ENCODE results near the gene IFT81.
"Not testable (repeated sequence)": the region's sequence is repeated elsewhere in the genome, so short reads cannot be mapped to it uniquely, and the experiment has no call there.

IFT81 gene

GRCh38 chr12:110247340-110248095 lies 123.4 kb downstream of the IFT81 start:
- no peak for DNase-seq (ENCODE audit: low spot score)

DNA sequence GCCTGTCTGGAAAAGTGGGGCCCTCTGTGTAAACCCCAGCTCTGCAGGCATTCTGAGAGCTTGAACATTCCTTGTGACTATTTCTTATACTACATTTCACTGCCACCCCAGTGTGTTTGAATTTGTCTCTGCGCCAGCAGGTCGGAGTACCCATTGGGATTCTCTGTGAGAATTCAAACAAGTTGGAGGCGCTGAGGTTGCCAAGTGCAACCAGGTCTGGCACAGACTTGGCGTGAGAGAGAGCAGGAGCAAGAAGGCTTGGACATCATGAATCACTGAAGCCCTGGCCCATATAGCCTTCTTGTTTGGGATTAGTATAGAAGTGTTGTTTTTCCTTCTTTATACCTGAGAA lies 123.9 kb downstream of the IFT81 start:
- no peak for DNase-seq (ENCODE audit: low spot score)

GRCh38 chr12:110249105-110249504 lies 124.9 kb downstream of the IFT81 start:
- DNase-seq (ENCODE audit: low spot score): no peak

- no peak for DNase-seq (ENCODE audit: low spot score)
Measured at GRCh38 chr12:110249716-110250225, 125.6 kb downstream of the IFT81 start.

DNA sequence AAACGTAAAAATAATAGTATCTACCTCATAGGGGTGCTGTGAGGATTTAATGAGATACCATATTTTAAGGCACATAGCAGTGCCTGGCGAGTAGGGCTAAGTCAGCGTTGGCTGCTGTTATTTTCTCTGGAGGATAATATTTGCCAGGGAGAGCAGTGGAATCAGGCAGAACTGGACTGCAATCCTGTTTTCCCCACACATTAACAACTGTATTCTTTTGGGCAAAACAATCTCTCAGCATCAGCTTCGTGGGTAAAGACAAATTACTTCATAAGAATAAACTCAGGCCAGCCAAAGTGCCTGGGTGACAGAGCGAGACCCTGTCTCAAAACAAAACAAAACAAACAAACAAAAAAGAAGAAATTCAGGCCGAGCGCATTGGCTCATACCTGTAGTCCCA lies 127.2 kb downstream of the IFT81 start:
- no peak for DNase-seq (ENCODE audit: low spot score)

DNA sequence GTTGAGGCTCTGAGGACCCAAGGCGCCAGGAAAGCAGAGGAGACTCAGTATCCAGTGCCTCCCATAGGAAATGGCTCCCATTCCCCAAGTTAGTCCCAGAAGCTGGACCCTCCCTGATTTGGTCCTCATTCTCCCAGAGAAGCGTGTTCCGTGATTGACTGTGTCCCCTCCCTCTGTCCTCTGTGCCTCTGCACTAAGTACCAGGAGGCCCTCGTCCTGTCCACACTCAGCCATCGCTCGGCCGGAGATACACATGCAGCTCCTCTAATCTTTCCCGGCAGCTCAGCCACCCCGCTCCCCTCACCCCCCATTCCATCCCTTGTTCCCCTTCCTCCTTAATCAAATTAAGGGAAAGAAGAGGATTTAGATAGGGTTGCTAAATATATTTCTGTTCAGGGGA lies 128.6 kb downstream of the IFT81 start:
- DNase-seq (ENCODE audit: low spot score): no peak

- DNase-seq (ENCODE audit: low spot score): no peak
Measured at GRCh38 chr12:110253176-110253575, 129.0 kb downstream of the IFT81 start.

DNA sequence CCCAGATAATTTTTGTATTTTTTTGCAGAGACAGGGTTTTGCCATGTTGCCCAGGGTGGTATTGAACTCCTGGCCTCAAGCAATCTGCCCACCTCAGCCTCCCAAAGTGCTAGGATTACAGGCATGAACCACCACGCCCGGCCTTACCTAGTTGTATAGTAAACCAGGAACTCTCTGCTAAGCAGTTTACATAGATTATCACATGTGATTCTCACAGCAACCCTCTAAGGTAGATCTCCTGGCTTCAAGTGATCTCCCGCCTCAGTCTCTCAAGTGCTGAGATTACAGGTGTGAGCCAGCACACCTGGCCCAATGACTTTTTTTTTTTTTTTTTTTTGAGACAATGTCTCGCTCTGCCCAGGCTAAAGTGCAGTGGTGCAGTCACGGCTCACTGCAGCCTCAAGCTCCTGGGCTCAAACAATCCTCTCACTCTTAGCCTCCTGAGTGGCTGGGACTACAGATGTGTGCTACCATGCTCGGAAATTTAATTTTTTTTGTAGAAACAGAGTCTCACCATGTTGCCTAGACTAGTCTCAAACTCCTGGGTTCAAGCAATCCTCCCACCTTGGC lies 130.9 kb downstream of the IFT81 start:
- no peak for DNase-seq (ENCODE audit: low spot score)

DNA sequence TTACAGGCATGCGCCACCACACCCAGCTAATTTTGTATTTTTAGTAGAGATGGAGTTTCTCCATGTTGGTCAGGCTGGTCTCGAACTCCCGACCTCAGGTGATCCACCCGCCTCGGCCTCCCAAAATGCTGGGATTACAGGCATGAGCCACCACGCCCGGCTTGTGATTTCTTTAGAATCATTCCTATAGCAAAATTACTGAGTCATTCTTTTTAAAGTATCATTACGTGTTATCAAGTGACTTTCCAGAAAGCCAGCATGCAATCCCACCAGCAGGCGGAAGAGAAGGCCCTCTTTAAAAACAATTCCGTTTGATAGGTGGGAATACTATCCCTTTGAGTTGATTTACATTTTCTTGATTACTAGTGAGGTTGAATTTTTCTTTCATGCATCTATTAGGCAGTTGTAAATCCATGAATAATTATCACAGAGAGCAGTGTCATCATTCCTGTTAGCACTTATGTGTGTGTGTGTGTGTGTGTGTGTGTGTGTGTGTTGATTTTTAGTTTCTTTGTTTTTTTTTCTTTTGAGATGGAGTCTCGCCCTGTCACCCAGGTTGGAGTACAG lies 131.8 kb downstream of the IFT81 start:
- DNase-seq (ENCODE audit: low spot score): not testable (repeated sequence)

DNA sequence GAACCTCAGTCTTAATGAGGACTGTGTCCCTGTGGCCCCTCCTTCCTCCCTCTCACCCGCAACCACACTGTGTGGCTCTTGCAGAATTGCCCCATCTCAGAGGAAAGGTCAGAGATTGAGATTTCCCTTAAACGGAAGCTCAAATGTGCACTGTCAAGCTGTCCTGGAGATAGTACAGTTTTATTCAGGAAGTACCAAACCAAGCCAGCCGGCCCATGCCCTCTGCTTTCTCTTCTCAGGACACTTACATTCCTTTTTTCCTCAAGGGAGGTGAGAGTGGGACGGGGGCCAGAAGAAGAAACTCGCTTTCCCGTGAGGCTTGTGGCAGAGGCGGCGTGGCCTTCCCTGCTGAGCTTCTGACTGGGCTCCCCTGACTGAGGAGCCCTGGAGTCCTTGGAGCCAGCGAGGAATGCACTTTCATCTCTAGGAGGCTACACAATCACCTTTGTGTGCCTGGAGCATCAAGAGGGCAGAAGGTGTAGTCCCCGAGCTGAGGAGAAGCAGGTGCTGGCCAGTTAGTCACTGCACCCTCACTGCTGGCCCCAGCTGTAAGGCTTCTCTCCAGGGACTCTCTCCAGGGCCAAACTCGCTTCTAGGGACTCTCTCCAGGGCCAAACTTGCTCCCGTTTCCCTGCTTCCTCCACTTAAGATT lies 132.7 kb downstream of the IFT81 start:
- DNase-seq (ENCODE audit: low spot score): no peak

- DNase-seq (ENCODE audit: low spot score): no peak
Measured at GRCh38 chr12:110258466-110258865, 134.3 kb downstream of the IFT81 start.

GRCh38 chr12:110262442-110263388 lies 138.6 kb downstream of the IFT81 start:
- DNase-seq (ENCODE audit: low spot score): no peak

GRCh38 chr12:110266381-110266960 lies 142.3 kb downstream of the IFT81 start:
- DNase-seq (ENCODE audit: low spot score): no peak

DNA sequence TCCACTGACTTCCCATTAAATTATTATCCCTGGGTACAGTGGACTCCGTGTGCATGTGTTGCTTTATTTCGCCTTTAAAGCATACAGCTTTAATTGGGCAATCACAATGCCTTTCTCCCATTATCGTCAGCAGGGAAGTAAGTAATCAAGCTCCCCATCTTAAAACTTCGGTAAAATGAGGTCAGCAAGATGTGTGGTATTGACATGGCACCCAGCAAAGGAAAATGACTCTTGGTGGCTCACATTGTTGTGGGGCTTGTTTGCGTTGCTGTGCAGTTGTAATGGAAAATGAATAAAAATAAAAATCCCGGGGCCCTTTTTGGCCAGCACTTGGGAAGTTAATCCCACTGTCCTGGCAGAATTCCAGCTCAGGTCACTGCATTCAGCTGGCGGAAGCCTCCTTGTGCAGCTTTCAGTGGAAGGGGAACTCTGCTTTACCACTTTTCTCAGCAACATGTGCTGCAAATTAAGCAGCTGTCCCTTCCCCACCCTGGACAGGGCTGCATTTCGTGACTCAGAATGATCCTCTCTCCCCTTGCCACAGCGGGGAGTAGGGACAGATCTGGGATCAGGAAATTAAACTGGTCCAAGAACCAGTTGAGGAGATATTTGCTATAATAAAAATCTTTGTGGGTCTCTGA lies 142.9 kb downstream of the IFT81 start:
- DNase-seq (ENCODE audit: low spot score): no peak
